ENCODE data around the gene SPATS2.

- TF ChIP-seq CTCF (tag by site-specific recombination; IDR thresholded peaks at IDR 0.05): no peak
- TF ChIP-seq ZBTB17 (tag by site-specific recombination; IDR thresholded peaks at IDR 0.05): no peak
- no peak for TF ChIP-seq ZNF670 (tag by site-specific recombination; IDR thresholded peaks at IDR 0.05; ENCODE audit: low read depth)
- no peak for TF ChIP-seq GLIS1 (tag by site-specific recombination; IDR thresholded peaks at IDR 0.05)
- TF ChIP-seq ZBTB49 (tag by site-specific recombination; IDR thresholded peaks at IDR 0.05; ENCODE audit: low read depth): no peak
- no peak for TF ChIP-seq ZNF121 (tag by site-specific recombination; IDR thresholded peaks at IDR 0.05)
- no peak for TF ChIP-seq ZBTB7A (tag by site-specific recombination; IDR thresholded peaks at IDR 0.05; ENCODE audit: low read depth)
- no peak for TF ChIP-seq RBAK (tag by site-specific recombination; IDR thresholded peaks at IDR 0.05)
- no peak for TF ChIP-seq ZNF792 (tag by site-specific recombination; IDR thresholded peaks at IDR 0.05)
- no peak for TF ChIP-seq ZNF138 (tag by site-specific recombination; IDR thresholded peaks at IDR 0.05; ENCODE audit: borderline replicate concordance)
- TF ChIP-seq YY1 (tag by site-specific recombination; IDR thresholded peaks at IDR 0.05): no peak
These were observed 31.9 kb upstream of the SPATS2 start for GRCh38 chr12:49335118-49335954.
